GM12878 (cell line): ENCODE measurements around the gene ULK4. TPM values are rescaled to one million over a fixed set of nuclear protein-coding genes. Genes with fewer than 3 reads are reported as not detected.

Experiments used
- ATAC-seq: fragments of 200-7000 bp; cut with Tn5 transposase; 3 replicates; pipeline ENCODE4 v1.9.1; 2020; ENCODE audit warnings: mild to moderate bottlenecking, moderate library complexity
- BruUV-seq: library from RNA; stranded (reverse); fragments of 400-500 nt; replicated peaks from 2 replicates; lab custom pipeline; 2021; lab: Mats Ljungman, UMichigan
- CTCF ChIA-PET: fragments of 300-600 bp; sonication (Branson Sonifier 250); formaldehyde crosslinking; extraction: SDS; loops from one replicate; lab custom pipeline; 2021; ENCODE audit warnings: inconsistent platforms; lab: Yijun Ruan, JAX
- POLR2A ChIA-PET: fragments of 350-600 bp; formaldehyde crosslinking; extraction: SDS; loops from one replicate; lab custom pipeline; 2021; ENCODE audit warnings: inconsistent platforms; lab: Charles Lee
- RAD21 ChIA-PET: fragments of 300-600 bp; sonication (Branson Sonifier 250); formaldehyde crosslinking; loops from one replicate; lab custom pipeline; 2023; ENCODE audit warnings: antibody characterized with exemption; ENCODE audit not compliant: unreplicated experiment; lab: Charles Lee
- SMC1A ChIA-PET: fragments of 300-600 bp; sonication (Branson Sonifier 250); formaldehyde crosslinking; loops from one replicate; lab custom pipeline; 2023; ENCODE audit not compliant: unreplicated experiment, uncharacterized antibody; lab: Charles Lee
- DNase-seq: peaks from one replicate; pipeline ENCODE4 v3.0.0-alpha.2; 2011; ENCODE audit warnings: low read depth, low spot score
- FAIRE-seq: peaks from 3 replicates; lab custom pipeline; 2011; peaks lifted over from hg19 to GRCh38; lab: Jason Lieb, UNC
- H2AFZ ChIP-seq: 2 replicates; pipeline ENCODE4 v1.6.0; 2011; ENCODE audit warnings: low read depth, low read length, control low read depth; ENCODE audit not compliant: control insufficient read depth
- H3K27ac ChIP-seq: 2 replicates; pipeline ENCODE4 v1.5.1; 2011; ENCODE audit warnings: control low read depth; ENCODE audit not compliant: control insufficient read depth, insufficient read depth
- H3K27me3 ChIP-seq, 2 experiments: replicated peaks in 1 of 2; 2 replicates each; pipeline versions ENCODE4 v1.6.0 to v1.6.1; 2011; ENCODE audit warnings: low read length in 1 of 2; ENCODE audit not compliant: control insufficient read depth in 2 of 2, insufficient read depth in 2 of 2
- H3K36me3 ChIP-seq, 2 experiments: 2 replicates each; pipeline ENCODE4 v1.5.1; 2011; ENCODE audit warnings: low read length in 1 of 2; ENCODE audit not compliant: control insufficient read depth in 2 of 2, insufficient read depth in 2 of 2
- H3K4me1 ChIP-seq: 2 replicates; pipeline ENCODE4 v1.6.1; 2011; ENCODE audit warnings: mild to moderate bottlenecking, low read length, moderate library complexity, mixed read lengths; ENCODE audit not compliant: control insufficient read depth, insufficient read depth
- H3K4me2 ChIP-seq: 2 replicates; pipeline ENCODE4 v1.6.0; 2011; ENCODE audit warnings: control low read depth; ENCODE audit not compliant: control insufficient read depth, insufficient read depth
- H3K4me3 ChIP-seq: fragments of 200-600 bp; sonication (generic); 2 replicates; pipeline ENCODE4 v1.5.1; 2016
- H3K79me2 ChIP-seq: 2 replicates; pipeline ENCODE4 v1.6.0; 2011; ENCODE audit warnings: low read length; ENCODE audit not compliant: control insufficient read depth, insufficient read depth
- H3K9ac ChIP-seq: 2 replicates; pipeline ENCODE4 v1.8.0; 2011; ENCODE audit warnings: low read length, control low read depth, mixed read lengths; ENCODE audit not compliant: control insufficient read depth, insufficient read depth
- H3K9me3 ChIP-seq: replicated peaks from 3 replicates; pipeline ENCODE4 v1.5.1; 2011; ENCODE audit warnings: mild to moderate bottlenecking, low read length; ENCODE audit not compliant: control insufficient read depth, insufficient read depth
- H4K20me1 ChIP-seq: 2 replicates; pipeline ENCODE4 v1.6.0; 2011; ENCODE audit not compliant: control insufficient read depth, insufficient read depth
- CBX3 ChIP-seq: fragments of 200-600 bp; sonication (generic); IDR thresholded peaks from 2 replicates; pipeline ENCODE4 v1.6.1; 2016; ENCODE audit warnings: low read depth, borderline replicate concordance
- IRF4 ChIP-seq: IDR thresholded peaks from 2 replicates; pipeline ENCODE4 v1.6.1; 2011; ENCODE audit warnings: low read depth, low read length
- JUNB ChIP-seq: IDR thresholded peaks from 2 replicates; pipeline ENCODE4 v1.6.1; 2016; ENCODE audit warnings: antibody characterized with exemption, mild to moderate bottlenecking
- RAD21 ChIP-seq: IDR thresholded peaks from 2 replicates; pipeline ENCODE4 v1.6.1; 2011; ENCODE audit warnings: mild to moderate bottlenecking, low read depth, low read length, moderate library complexity; ENCODE audit not compliant: insufficient read depth
- RAD51 ChIP-seq: fragments of 450-650 bp; IDR thresholded peaks from 2 replicates; pipeline ENCODE4 v1.6.1; 2016; ENCODE audit warnings: moderate library complexity, mild to moderate bottlenecking, inconsistent platforms
- RBBP5 ChIP-seq: fragments of 200-600 bp; sonication (generic); conservative IDR thresholded peaks from 2 replicates; pipeline ENCODE4 v1.6.1; 2016
- SIN3A ChIP-seq: IDR thresholded peaks from 2 replicates; pipeline ENCODE4 v1.6.1; 2012; ENCODE audit warnings: low read depth, low read length, improper control_type of control experiment
- SMC3 ChIP-seq: IDR thresholded peaks from 2 replicates; pipeline ENCODE4 v1.6.1; 2011; ENCODE audit warnings: low read length, improper control_type of control experiment, borderline replicate concordance
- ZSCAN29 ChIP-seq: fragments of 450-650 bp; IDR thresholded peaks from 2 replicates; pipeline ENCODE4 v1.6.1; 2017; ENCODE audit warnings: mild to moderate bottlenecking, moderate library complexity
- WGBS: methylation state at CpG from one replicate; pipeline ENCODE4 v1.1.6; 2016; ENCODE audit warnings: low lambda C conversion rate; ENCODE audit not compliant: insufficient replicate concordance, insufficient coverage; ENCODE audit errors: missing lambda C conversion rate; 5-methylcytosine and 5-hydroxymethylcytosine counted together
- in situ Hi-C: fragments of 300-500 bp; cut with MboI; formaldehyde crosslinking; loops from 9 replicates; pipeline ENCODE4 v1.14.3; 2018; ENCODE audit warnings: mixed read lengths
- intact Hi-C: fragments of 100-400 bp; cut with micrococcal nuclease; formaldehyde crosslinking; loops from one replicate; pipeline ENCODE4 v1.14.2; 2022; ENCODE audit not compliant: unreplicated experiment
- polyA plus RNA-seq, 11 experiments: library from polyadenylated mRNA; depleted of rRNA in 4 of 11; unstranded in 6 of 11; stranded (reverse) in 5 of 11; fragments of >200 nt; fragmentation: Nextera tagmentation in 4 of 11; fragmentation: Illumina TruSeq in 1 of 11; extraction: Ambion mirVana in 4 of 11; extraction: Trizol in 1 of 11; gene quantifications; 1 replicate in 1 of 11; 2 replicates in 10 of 11; pipeline versions ENCODE4 v1.2.1 to v1.2.3, GENCODE V29; 2011 to 2016; ENCODE audit warnings: inconsistent platforms in 2 of 11, missing spikeins in 2 of 11, low read depth in 1 of 11
- total RNA-seq, 4 experiments: library from RNA; depleted of rRNA in 3 of 4; stranded (reverse); fragments of >200 nt in 3 of 4; fragmentation: Illumina TruSeq in 1 of 4; extraction: Trizol in 1 of 4; gene quantifications; 2 replicates each; pipeline versions ENCODE4 v1.2.1 to v1.2.3, GENCODE V29; 2013 to 2021
- TF ChIP-seq, protein P1 (sequence below): fragments of 150-350 bp; IDR thresholded peaks from 2 replicates; pipeline ENCODE4 v1.6.1; 2014; ENCODE audit warnings: mild to moderate bottlenecking, low read depth, low read length
- TF ChIP-seq, protein P2 (sequence below): IDR thresholded peaks from 2 replicates; pipeline ENCODE4 v1.6.1; 2011; ENCODE audit warnings: mild to moderate bottlenecking, low read depth, low read length, moderate library complexity; ENCODE audit not compliant: insufficient replicate concordance

Gene ULK4
- total and polyA plus RNA-seq, 10 of the 15 experiments (the other 5 are each of a cell fraction or from before 2014, with no cell fraction given) = 3.5 to 7.6 (median 6.3) TPM

DNA sequence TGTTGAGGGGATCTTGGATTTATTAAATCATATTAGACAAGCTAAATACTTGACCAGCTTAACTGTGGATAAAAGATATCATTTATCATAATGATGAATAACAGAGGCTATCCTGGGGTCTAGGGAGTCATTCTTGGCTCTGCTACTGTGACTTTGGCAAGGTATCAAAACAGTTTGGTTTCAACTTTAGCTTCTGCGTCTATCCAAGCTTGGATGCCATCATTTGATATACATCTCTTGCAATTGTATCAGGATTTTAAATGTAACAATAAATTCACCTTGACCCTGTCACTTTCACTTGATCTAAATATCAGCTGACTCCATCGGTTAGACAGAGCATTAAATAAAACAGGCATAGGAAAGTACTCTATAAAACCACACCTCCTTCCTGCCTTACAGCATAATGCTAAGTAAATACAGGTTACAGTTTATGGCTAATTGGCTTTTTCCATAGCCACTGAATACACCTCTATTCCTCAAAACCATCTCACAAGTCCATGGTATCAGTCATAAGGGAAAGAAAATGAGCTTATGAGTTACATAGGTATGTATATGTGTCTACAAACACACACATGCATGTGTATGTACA, 499.7 kb downstream of the ULK4 start:
- Histone ChIP-seq H3K27ac (no peak overlapping the region), H3K4me2 (no peak overlapping the region), H2AFZ (no peak overlapping the region), H3K9ac (no peak overlapping the region), H3K27me3 (no peaks in the 10 kb centered on the region; a peak in 1 of 4 replicates), H3K79me2 (no peaks in the 10 kb centered on the region), H3K4me3 (no peak overlapping the region), H3K4me1 (no peaks in the 10 kb centered on the region), H4K20me1 (no peaks in the 10 kb centered on the region), H3K36me3 (no peaks in the 10 kb centered on the region), H3K9me3 (no peaks in the 10 kb centered on the region)
- no TSS peak for BruUV-seq
- WGBS = 92% methylated on average over 2 of the region's 2 CpGs
- ATAC-seq (no peak), DNase-seq (no peak), FAIRE-seq (no peak)
- intact Hi-C loops (no loop called here), in situ Hi-C loops (no loop called here)
- ChIA-PET SMC1A (interaction anchor here (1.5 kb wide), 1 partner anchor 26 kb away, joined by 3 read pairs; no protein-coding TSS in a partner anchor), CTCF (no interaction called here), POLR2A (no interaction called here), RAD21 (no interaction called here)
- TF ChIP-seq, protein P1, sequence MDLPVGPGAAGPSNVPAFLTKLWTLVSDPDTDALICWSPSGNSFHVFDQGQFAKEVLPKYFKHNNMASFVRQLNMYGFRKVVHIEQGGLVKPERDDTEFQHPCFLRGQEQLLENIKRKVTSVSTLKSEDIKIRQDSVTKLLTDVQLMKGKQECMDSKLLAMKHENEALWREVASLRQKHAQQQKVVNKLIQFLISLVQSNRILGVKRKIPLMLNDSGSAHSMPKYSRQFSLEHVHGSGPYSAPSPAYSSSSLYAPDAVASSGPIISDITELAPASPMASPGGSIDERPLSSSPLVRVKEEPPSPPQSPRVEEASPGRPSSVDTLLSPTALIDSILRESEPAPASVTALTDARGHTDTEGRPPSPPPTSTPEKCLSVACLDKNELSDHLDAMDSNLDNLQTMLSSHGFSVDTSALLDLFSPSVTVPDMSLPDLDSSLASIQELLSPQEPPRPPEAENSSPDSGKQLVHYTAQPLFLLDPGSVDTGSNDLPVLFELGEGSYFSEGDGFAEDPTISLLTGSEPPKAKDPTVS = no peak
- no peak for TF ChIP-seq SIN3A
- TF ChIP-seq ZSCAN29 = no peak
- TF ChIP-seq CBX3 = no peak
- no peak for TF ChIP-seq IRF4
- TF ChIP-seq, protein P2, sequence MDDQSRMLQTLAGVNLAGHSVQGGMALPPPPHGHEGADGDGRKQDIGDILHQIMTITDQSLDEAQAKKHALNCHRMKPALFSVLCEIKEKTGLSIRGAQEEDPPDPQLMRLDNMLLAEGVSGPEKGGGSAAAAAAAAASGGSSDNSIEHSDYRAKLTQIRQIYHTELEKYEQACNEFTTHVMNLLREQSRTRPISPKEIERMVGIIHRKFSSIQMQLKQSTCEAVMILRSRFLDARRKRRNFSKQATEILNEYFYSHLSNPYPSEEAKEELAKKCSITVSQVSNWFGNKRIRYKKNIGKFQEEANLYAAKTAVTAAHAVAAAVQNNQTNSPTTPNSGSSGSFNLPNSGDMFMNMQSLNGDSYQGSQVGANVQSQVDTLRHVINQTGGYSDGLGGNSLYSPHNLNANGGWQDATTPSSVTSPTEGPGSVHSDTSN = no peak
- TF ChIP-seq RAD51 = no peak
- TF ChIP-seq SMC3 = no peak
- no peak for TF ChIP-seq JUNB
- no peak for TF ChIP-seq RAD21
- TF ChIP-seq RBBP5 = no peak
